Vagina (tissue), 2 donors: ENCODE data around the gene ADGRF5.

Source experiments
- POLR2A ChIP-seq, 2 donors: fragments of 450-650 bp; IDR thresholded peaks; one replicate each; pipeline ENCODE4 v1.6.1; 2017; ENCODE audit warnings: antibody characterized with exemption in 2 of 2, mild to moderate bottlenecking in 2 of 2, moderate library complexity in 2 of 2
- POLR2AphosphoS5 ChIP-seq, 2 donors: sonication (generic); formaldehyde crosslinking; IDR thresholded peaks; one replicate each; pipeline ENCODE4 v1.9.0; 2017; ENCODE audit warnings: antibody characterized with exemption in 2 of 2, mild to moderate bottlenecking in 2 of 2, low read depth in 1 of 2; ENCODE audit not compliant: insufficient read depth in 1 of 2
- TF ChIP-seq, protein P1 (sequence below), 3 experiments: fragments of 450-650 bp in 2 of 3; fragments of 200-600 bp in 1 of 3; sonication (generic) in 1 of 3; IDR thresholded peaks; one replicate each; pipeline ENCODE4 v1.5.1; 2017 to 2019; ENCODE audit warnings: antibody characterized with exemption in 3 of 3, mild to moderate bottlenecking in 2 of 3, moderate library complexity in 2 of 3

DNA sequence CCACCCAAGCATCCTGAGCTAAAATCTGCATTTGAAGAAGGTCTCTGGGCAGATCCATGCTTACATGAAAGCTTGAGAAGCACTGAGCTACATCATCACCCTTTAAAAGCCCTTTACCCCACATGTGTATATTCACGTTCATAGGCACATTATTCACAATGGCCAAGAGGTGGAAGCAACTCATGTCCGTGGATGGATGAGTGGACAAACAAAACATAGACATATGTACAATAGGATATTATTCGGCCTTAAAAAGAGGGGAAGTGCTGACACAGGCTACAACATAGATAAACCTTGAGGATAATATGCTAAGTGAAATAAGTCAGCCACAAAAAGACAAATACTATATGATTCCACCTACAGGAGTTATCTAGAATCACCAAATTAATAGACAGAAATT is 17.6 kb downstream of the ADGRF5 start:
- TF ChIP-seq, protein P1, sequence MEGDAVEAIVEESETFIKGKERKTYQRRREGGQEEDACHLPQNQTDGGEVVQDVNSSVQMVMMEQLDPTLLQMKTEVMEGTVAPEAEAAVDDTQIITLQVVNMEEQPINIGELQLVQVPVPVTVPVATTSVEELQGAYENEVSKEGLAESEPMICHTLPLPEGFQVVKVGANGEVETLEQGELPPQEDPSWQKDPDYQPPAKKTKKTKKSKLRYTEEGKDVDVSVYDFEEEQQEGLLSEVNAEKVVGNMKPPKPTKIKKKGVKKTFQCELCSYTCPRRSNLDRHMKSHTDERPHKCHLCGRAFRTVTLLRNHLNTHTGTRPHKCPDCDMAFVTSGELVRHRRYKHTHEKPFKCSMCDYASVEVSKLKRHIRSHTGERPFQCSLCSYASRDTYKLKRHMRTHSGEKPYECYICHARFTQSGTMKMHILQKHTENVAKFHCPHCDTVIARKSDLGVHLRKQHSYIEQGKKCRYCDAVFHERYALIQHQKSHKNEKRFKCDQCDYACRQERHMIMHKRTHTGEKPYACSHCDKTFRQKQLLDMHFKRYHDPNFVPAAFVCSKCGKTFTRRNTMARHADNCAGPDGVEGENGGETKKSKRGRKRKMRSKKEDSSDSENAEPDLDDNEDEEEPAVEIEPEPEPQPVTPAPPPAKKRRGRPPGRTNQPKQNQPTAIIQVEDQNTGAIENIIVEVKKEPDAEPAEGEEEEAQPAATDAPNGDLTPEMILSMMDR (IDR thresholded peaks at IDR 0.05): no peak
- TF ChIP-seq POLR2A (IDR thresholded peaks at IDR 0.05): no peak
- no peak for TF ChIP-seq POLR2AphosphoS5 (IDR thresholded peaks at IDR 0.05; ENCODE audit: insufficient read depth in 1 of 2, low read depth in 1 of 2)
